Upper lobe of left lung (tissue), 6 donors: ENCODE measurements around the gene ELF1. TPM values are rescaled to one million over a fixed set of nuclear protein-coding genes. Genes with fewer than 3 reads are reported as not detected.

Experiments
- ATAC-seq, 2 donors: fragments of 200-7000 bp; cut with Tn5 transposase; one replicate each; pipeline ENCODE4 v1.9.1; 2022; ENCODE audit warnings: mild to moderate bottlenecking in 2 of 2, moderate library complexity in 2 of 2; ENCODE audit not compliant: low FRiP score in 2 of 2
- DNase-seq, 2 donors: peaks; one replicate each; pipeline ENCODE4 v3.0.0-alpha.2; 2019 to 2020
- H3K27ac ChIP-seq, 4 donors: fragments of 200-600 bp; sonication (generic); one replicate each; pipeline ENCODE4 v1.5.1; 2016 to 2019
- H3K27me3 ChIP-seq, 4 donors: fragments of 200-600 bp; sonication (generic); one replicate each; pipeline ENCODE4 v1.5.1; 2017 to 2019
- H3K36me3 ChIP-seq, 4 donors: fragments of 200-600 bp; sonication (generic); one replicate each; pipeline ENCODE4 v1.5.1; 2016 to 2019
- H3K4me1 ChIP-seq, 4 donors: fragments of 200-600 bp; sonication (generic); one replicate each; pipeline ENCODE4 v1.5.1; 2018 to 2019
- H3K4me3 ChIP-seq, 4 donors: fragments of 200-600 bp; sonication (generic); one replicate each; pipeline ENCODE4 v1.5.1; 2017 to 2019; ENCODE audit warnings: mild to moderate bottlenecking in 2 of 4, moderate library complexity in 1 of 4
- H3K9me3 ChIP-seq, 4 donors: fragments of 200-600 bp; sonication (generic); one replicate each; pipeline ENCODE4 v1.5.1; 2018 to 2019
- CTCF ChIP-seq, 6 experiments: fragments of 450-650 bp in 4 of 6; fragments of 200-600 bp in 2 of 6; sonication (generic) in 2 of 6; IDR thresholded peaks; one replicate each; pipeline ENCODE4 v1.5.1; 2016 to 2019; ENCODE audit warnings: antibody characterized with exemption in 6 of 6
- EP300 ChIP-seq, 4 donors: sonication (generic); formaldehyde crosslinking; IDR thresholded peaks; one replicate each; pipeline ENCODE4 v1.5.1; 2017; ENCODE audit warnings: antibody characterized with exemption in 4 of 4, control low read depth in 2 of 4
- POLR2A ChIP-seq, 4 donors: fragments of 450-650 bp; IDR thresholded peaks; one replicate each; pipeline ENCODE4 v1.5.1; 2016 to 2017; ENCODE audit warnings: antibody characterized with exemption in 4 of 4, mild to moderate bottlenecking in 2 of 4
- POLR2AphosphoS5 ChIP-seq, 2 donors: sonication (generic); formaldehyde crosslinking; IDR thresholded peaks; one replicate each; pipeline ENCODE4 v1.5.1; 2017; ENCODE audit warnings: antibody characterized with exemption in 2 of 2
- WGBS, 2 donors: methylation state at CpG; one replicate each; pipeline ENCODE4 v1.1.5; 2017 to 2018; 5-methylcytosine and 5-hydroxymethylcytosine counted together
- total RNA-seq, 6 donors: library from RNA; depleted of rRNA in 4 of 6; stranded (reverse); fragments of >200 nt in 4 of 6; gene quantifications; one replicate each; pipeline versions ENCODE4 v1.1.0 to v1.2.1, GENCODE V29; 2016 to 2021
- donor health status: DM: no; HTN: no; CAD: no; lungs with moderate emphysema.
- donor health status: DM: no; HTN: yes; CAD: no; lungs with severe emphysema.

ELF1 gene
- total RNA-seq, 6 donors from 2014 or later, result 52.6 to 134 (median 78.6) TPM

DNA sequence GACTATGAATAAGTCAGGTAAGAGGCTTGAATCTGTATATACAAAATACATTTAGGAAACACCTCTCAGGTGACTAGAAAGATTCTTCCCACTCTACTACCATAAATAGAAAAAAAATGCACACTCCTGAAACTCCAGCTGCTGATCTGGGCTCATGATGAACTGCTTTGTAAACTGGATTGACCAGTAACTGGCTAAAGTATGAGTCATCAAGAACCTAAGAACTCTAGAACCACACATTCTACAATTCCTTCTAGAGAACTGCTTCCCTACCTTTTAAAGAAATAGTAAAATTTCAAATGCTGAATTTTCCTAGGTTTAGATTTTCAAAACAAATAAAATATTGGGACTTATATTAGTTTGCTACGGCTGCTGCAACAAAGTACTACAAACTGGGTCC is 55.2 kb downstream of the ELF1 start:
- H3K36me3 ChIP-seq, result peaks cover 0 to 3% (median under 1%) of the 10 kb centered on the region in 4 donors
- peak overlapping the region in 1 of 4 donors; percentile 7 for H3K27ac ChIP-seq
- DNase-seq (no peak), ATAC-seq (no peak)
- H3K4me1 ChIP-seq, result peaks cover 55 to 75% (median 70%) of the 10 kb centered on the region in 4 donors
- no peak overlapping the region for H3K4me3 ChIP-seq
- 90 to 100% methylated on average over 1 of the region's 1 CpG for WGBS, 2 donors
- H3K27me3 ChIP-seq, result no peaks in the 10 kb centered on the region
- TF ChIP-seq EP300 (IDR thresholded peaks at IDR 0.05) (no peak), CTCF (IDR thresholded peaks at IDR 0.05) (no peak), POLR2AphosphoS5 (IDR thresholded peaks at IDR 0.05) (no peak), POLR2A (IDR thresholded peaks at IDR 0.05) (no peak)
- H3K9me3 ChIP-seq, result no peaks in the 10 kb centered on the region

DNA sequence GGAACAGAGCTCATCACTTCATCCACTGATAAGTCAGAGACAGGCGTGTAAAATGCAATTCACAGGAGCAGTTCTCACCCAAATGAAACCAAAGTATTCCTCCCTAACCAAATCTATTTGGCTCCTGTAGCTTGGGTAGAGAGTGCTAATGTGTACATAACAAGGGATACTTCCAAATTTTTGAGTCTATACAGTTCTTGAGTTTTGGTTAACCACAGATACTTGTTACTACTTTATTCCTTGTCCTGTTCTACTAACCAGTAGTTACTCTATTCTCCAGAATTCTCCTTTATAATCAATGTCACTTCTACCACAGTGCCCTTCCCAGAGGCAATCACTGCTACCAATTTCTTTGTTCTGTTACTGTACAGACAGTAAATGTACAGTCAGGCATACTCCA is 57.3 kb downstream of the ELF1 start:
- Histone ChIP-seq H3K4me3 (no peak overlapping the region), H3K27me3 (no peaks in the 10 kb centered on the region), H3K36me3 (peaks cover 11 to 19% (median 15%) of the 10 kb centered on the region in 4 donors), H3K27ac (peak overlapping the region in 3 of 4 donors; percentile 46 to 79 (median 51)), H3K9me3 (no peaks in the 10 kb centered on the region), H3K4me1 (peaks cover 34 to 55% (median 49%) of the 10 kb centered on the region in 4 donors)
- 86 to 89% methylated on average over 1 of the region's 1 CpG for WGBS, 2 donors
- ATAC-seq, result no peak
- TF ChIP-seq CTCF (IDR thresholded peaks at IDR 0.05) (no peak), EP300 (IDR thresholded peaks at IDR 0.05) (no peak), POLR2A (IDR thresholded peaks at IDR 0.05) (no peak), POLR2AphosphoS5 (IDR thresholded peaks at IDR 0.05) (no peak)
- no peak for DNase-seq

- H3K36me3 ChIP-seq, result peaks cover 11 to 19% (median 15%) of the 10 kb centered on the region in 4 donors
- peak overlapping the region in 3 of 4 donors; percentile 46 to 79 (median 51) for H3K27ac ChIP-seq
- H3K9me3 ChIP-seq, result no peaks in the 10 kb centered on the region
- no peak for DNase-seq
- WGBS, 2 donors, result 51 to 65% methylated on average over 3 of the region's 3 CpGs
- no peaks in the 10 kb centered on the region for H3K27me3 ChIP-seq
- H3K4me1 ChIP-seq, result peaks cover 32 to 49% (median 44%) of the 10 kb centered on the region in 4 donors
- no peak for TF ChIP-seq POLR2A (IDR thresholded peaks at IDR 0.05)
- H3K4me3 ChIP-seq, result no peak overlapping the region
- peak in 1 of 2 donors; percentile 52 for ATAC-seq
Measured at GRCh38 chr13:40961214-40961613, 57.9 kb downstream of the ELF1 start.

- no peak for DNase-seq
- Histone ChIP-seq H3K27ac (peak overlapping the region in 2 of 4 donors; percentile 51 to 79), H3K4me1 (peaks cover 30 to 44% (median 39%) of the 10 kb centered on the region in 4 donors), H3K9me3 (no peaks in the 10 kb centered on the region), H3K27me3 (no peaks in the 10 kb centered on the region), H3K4me3 (no peak overlapping the region), H3K36me3 (peaks cover 11 to 19% (median 15%) of the 10 kb centered on the region in 4 donors)
- ATAC-seq, result no peak
- 84 to 95% methylated on average over 3 of the region's 3 CpGs for WGBS, 2 donors
- TF ChIP-seq POLR2AphosphoS5 (IDR thresholded peaks at IDR 0.05), result no peak
- TF ChIP-seq POLR2A (IDR thresholded peaks at IDR 0.05), result no peak
- TF ChIP-seq EP300 (IDR thresholded peaks at IDR 0.05), result no peak
Measured at GRCh38 chr13:40960716-40961115, 58.4 kb downstream of the ELF1 start.

GRCh38 chr13:40958655-40959054 is 60.5 kb downstream of the ELF1 start:
- DNase-seq, result no peak
- H3K4me3 ChIP-seq, result no peak overlapping the region
- peaks cover 11 to 24% (median 15%) of the 10 kb centered on the region in 4 donors for H3K36me3 ChIP-seq
- WGBS, 2 donors, result 89 to 90% methylated on average over 5 of the region's 5 CpGs
- no peaks in the 10 kb centered on the region for H3K9me3 ChIP-seq
- ATAC-seq, result no peak
- TF ChIP-seq CTCF (IDR thresholded peaks at IDR 0.05) (no peak), EP300 (IDR thresholded peaks at IDR 0.05) (no peak), POLR2A (IDR thresholded peaks at IDR 0.05) (no peak), POLR2AphosphoS5 (IDR thresholded peaks at IDR 0.05) (no peak)
- peaks cover 20 to 28% (median 24%) of the 10 kb centered on the region in 4 donors for H3K4me1 ChIP-seq
- H3K27ac ChIP-seq, result no peak overlapping the region
- H3K27me3 ChIP-seq, result no peaks in the 10 kb centered on the region

DNA sequence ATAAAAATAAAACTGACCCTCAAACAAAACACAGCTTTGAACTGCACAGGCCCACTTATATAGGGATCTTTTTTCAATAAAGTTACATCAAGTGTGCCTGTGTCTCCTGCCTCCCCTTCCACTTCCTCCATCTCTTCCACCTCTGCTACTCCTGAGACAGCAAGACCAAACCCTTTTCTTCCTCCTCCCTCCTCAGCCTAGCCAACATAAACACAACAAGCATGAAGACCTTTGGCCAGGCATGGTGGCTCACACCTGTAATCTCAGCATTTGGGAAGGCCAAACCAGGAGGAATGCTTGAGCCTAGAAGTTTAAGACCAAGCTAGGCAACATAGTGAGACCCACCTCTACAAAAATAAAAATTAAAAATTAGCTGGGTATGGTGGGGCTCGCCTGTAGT is 72.6 kb downstream of the ELF1 start:
- H3K4me1 ChIP-seq, result no peaks in the 10 kb centered on the region
- TF ChIP-seq CTCF (IDR thresholded peaks at IDR 0.05), result no peak
- no peak for TF ChIP-seq POLR2A (IDR thresholded peaks at IDR 0.05)
- no peak for TF ChIP-seq POLR2AphosphoS5 (IDR thresholded peaks at IDR 0.05)
- no peak for TF ChIP-seq EP300 (IDR thresholded peaks at IDR 0.05)
- 92 to 100% methylated on average over 1 of the region's 1 CpG for WGBS, 2 donors
- H3K4me3 ChIP-seq, result no peak overlapping the region
- no peak overlapping the region for H3K27ac ChIP-seq
- no peak for ATAC-seq
- DNase-seq, result no peak
- no peaks in the 10 kb centered on the region for H3K27me3 ChIP-seq
- H3K9me3 ChIP-seq, result no peaks in the 10 kb centered on the region
- peaks cover 21 to 97% (median 49%) of the 10 kb centered on the region in 4 donors for H3K36me3 ChIP-seq
